HuH-7.5 (cell line): ENCODE data around the gene C18orf63.
"Not testable (repeated sequence)": the region's sequence is repeated elsewhere in the genome, so short reads cannot be mapped to it uniquely, and the experiment has no call there.

Experiments
- DNase-seq: peaks from one replicate; pipeline ENCODE4 v3.0.0; 2011; ENCODE audit warnings: low spot score

Gene C18orf63

GRCh38 chr18:74326791-74327190 is 11.2 kb downstream of the C18orf63 start:
- DNase-seq, result not testable (repeated sequence)

GRCh38 chr18:74328206-74328605 is 12.6 kb downstream of the C18orf63 start:
- DNase-seq, result no peak

GRCh38 chr18:74329688-74330205 is 14.1 kb downstream of the C18orf63 start:
- no peak for DNase-seq

- DNase-seq, result no peak
Observed at GRCh38 chr18:74331404-74331803, 15.8 kb downstream of the C18orf63 start.

- no peak for DNase-seq
Observed at GRCh38 chr18:74333091-74333490, 17.5 kb downstream of the C18orf63 start.

- no peak for DNase-seq
Observed at GRCh38 chr18:74334242-74334893, 18.7 kb downstream of the C18orf63 start.

- DNase-seq, result no peak
Observed at GRCh38 chr18:74336656-74337055, 21.0 kb downstream of the C18orf63 start.

- no peak for DNase-seq
Observed at GRCh38 chr18:74337155-74337911, 21.7 kb downstream of the C18orf63 start.

- no peak for DNase-seq
Observed at GRCh38 chr18:74337912-74338309, 22.3 kb downstream of the C18orf63 start.

GRCh38 chr18:74342416-74343043 is 26.9 kb downstream of the C18orf63 start:
- no peak for DNase-seq

- no peak for DNase-seq
Observed at GRCh38 chr18:74346206-74346605, 30.6 kb downstream of the C18orf63 start.

GRCh38 chr18:74348581-74348980 is 32.9 kb downstream of the C18orf63 start:
- DNase-seq, result no peak

GRCh38 chr18:74351354-74351753 is 35.7 kb downstream of the C18orf63 start:
- DNase-seq, result no peak

GRCh38 chr18:74353169-74353775 is 37.6 kb downstream of the C18orf63 start:
- DNase-seq, result peak; percentile 7

GRCh38 chr18:74356959-74357358 is 41.3 kb downstream of the C18orf63 start:
- no peak for DNase-seq

GRCh38 chr18:74360852-74361655 is 45.4 kb downstream of the C18orf63 start:
- DNase-seq, result no peak

GRCh38 chr18:74367905-74368304 is 52.3 kb downstream of the C18orf63 start:
- no peak for DNase-seq

- DNase-seq, result no peak
Observed at GRCh38 chr18:74368901-74369705, 53.5 kb downstream of the C18orf63 start.

GRCh38 chr18:74370115-74370514 is 54.5 kb downstream of the C18orf63 start:
- no peak for DNase-seq

GRCh38 chr18:74373428-74373827 is 57.8 kb downstream of the C18orf63 start:
- no peak for DNase-seq

GRCh38 chr18:74375999-74376398 is 60.4 kb downstream of the C18orf63 start:
- no peak for DNase-seq
